ENCODE data around the gene TBXAS1. TPM values are rescaled to one million over a fixed set of nuclear protein-coding genes. Genes with fewer than 3 reads are reported as not detected.

Gene TBXAS1
- total RNA-seq, 1 donor from 2014 or later, result not detected

DNA sequence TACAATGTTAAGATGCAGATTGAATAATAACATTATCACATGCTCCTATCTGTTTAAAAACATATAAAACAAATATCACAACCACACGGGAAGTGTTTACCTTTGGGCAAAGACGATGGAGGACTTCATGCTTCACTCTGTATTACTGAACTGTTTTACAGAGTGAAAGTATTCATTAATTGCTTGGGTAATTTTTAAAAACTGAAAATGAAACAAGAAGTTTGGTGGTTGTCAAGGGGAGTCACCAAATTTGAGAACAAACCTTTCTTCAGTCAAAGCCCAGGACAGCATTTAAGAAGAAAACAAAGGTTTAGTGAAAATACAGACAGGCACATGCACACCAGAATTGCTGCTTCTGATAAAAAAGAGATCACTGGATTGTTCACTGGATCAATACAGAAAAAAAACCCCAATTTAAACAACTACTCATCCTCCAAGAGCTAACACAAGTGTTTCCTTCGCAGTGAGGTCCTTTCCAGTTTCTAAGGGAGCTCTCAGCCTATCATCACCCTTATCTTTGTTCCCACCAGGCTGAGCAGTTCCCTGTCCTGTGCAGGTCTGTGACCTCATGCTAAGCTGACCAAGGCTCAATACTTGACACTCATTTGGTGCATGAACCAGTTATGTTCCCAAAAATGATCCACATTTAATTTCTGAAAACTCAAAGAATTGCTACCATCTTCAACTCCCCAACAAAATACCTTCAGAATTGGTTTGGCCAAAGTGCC is 224.9 kb downstream of the TBXAS1 start:
- Mint-ChIP-seq H3K9me3 (ENCODE audit: unreplicated experiment) (no peaks in the 10 kb centered on the region), H3K27me3 (ENCODE audit: unreplicated experiment) (peaks cover 2% of the 10 kb centered on the region), H3K4me3 (ENCODE audit: unreplicated experiment) (no peak overlapping the region), H3K36me3 (ENCODE audit: unreplicated experiment) (no peaks in the 10 kb centered on the region), H3K4me1 (ENCODE audit: low read depth, unreplicated experiment) (no peaks in the 10 kb centered on the region), H3K27ac (ENCODE audit: unreplicated experiment) (no peak overlapping the region)
- DNase-seq, result no peak
- TF ChIP-seq, protein P1, sequence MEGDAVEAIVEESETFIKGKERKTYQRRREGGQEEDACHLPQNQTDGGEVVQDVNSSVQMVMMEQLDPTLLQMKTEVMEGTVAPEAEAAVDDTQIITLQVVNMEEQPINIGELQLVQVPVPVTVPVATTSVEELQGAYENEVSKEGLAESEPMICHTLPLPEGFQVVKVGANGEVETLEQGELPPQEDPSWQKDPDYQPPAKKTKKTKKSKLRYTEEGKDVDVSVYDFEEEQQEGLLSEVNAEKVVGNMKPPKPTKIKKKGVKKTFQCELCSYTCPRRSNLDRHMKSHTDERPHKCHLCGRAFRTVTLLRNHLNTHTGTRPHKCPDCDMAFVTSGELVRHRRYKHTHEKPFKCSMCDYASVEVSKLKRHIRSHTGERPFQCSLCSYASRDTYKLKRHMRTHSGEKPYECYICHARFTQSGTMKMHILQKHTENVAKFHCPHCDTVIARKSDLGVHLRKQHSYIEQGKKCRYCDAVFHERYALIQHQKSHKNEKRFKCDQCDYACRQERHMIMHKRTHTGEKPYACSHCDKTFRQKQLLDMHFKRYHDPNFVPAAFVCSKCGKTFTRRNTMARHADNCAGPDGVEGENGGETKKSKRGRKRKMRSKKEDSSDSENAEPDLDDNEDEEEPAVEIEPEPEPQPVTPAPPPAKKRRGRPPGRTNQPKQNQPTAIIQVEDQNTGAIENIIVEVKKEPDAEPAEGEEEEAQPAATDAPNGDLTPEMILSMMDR (IDR thresholded peaks at IDR 0.05; ENCODE audit: partially characterized antibody, unreplicated experiment), result no peak

DNA sequence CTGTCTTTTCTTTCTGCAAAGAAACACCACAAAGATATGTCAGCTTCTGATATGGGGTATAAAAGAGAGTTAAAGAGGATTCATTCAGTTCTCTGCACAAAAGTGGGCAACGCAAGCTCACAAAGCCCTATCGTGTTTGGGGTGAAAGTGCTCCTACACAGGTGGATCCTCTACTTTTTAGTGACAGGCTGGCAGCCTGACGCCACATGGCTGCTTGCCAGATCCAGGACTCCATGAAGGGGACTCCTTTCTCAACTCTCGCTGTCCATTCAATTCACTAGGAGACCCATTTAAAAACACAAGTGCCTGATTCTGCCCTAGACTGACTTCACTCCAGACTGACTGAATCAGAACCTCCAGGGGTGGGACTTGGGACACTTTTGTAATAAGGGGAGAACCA is 225.7 kb downstream of the TBXAS1 start:
- DNase-seq, result no peak
- H3K27me3 Mint-ChIP-seq (ENCODE audit: unreplicated experiment), result peaks cover 1% of the 10 kb centered on the region
- no peaks in the 10 kb centered on the region for H3K4me1 Mint-ChIP-seq (ENCODE audit: low read depth, unreplicated experiment)
- H3K27ac Mint-ChIP-seq (ENCODE audit: unreplicated experiment), result no peak overlapping the region
- no peak overlapping the region for H3K4me3 Mint-ChIP-seq (ENCODE audit: unreplicated experiment)
- H3K9me3 Mint-ChIP-seq (ENCODE audit: unreplicated experiment), result no peaks in the 10 kb centered on the region
- no peaks in the 10 kb centered on the region for H3K36me3 Mint-ChIP-seq (ENCODE audit: unreplicated experiment)
- TF ChIP-seq, protein P1 (IDR thresholded peaks at IDR 0.05; ENCODE audit: partially characterized antibody, unreplicated experiment), result no peak

DNA sequence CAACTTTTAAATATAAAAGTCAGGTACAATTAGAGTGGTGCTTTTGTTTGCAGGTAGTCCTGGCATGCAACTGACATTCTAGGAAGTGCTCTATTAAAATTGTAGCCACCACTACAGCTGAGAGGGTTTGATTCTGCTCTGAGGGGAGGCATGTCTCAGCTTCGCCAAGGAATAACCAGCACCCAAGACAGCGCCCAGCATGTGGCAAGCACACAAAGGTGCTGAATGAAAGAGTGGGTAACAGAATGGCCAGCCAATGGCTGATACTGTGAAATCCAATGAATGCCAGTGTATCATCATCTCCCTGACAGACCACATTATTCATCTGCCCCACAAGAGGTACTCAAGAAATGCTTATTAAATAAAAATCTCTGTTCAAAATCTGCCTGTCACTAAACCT is 226.8 kb downstream of the TBXAS1 start:
- H3K27ac Mint-ChIP-seq (ENCODE audit: unreplicated experiment), result no peak overlapping the region
- no peaks in the 10 kb centered on the region for H3K4me1 Mint-ChIP-seq (ENCODE audit: low read depth, unreplicated experiment)
- no peak for DNase-seq
- TF ChIP-seq, protein P1 (IDR thresholded peaks at IDR 0.05; ENCODE audit: partially characterized antibody, unreplicated experiment), result no peak
- H3K27me3 Mint-ChIP-seq (ENCODE audit: unreplicated experiment), result peaks cover 2% of the 10 kb centered on the region
- no peaks in the 10 kb centered on the region for H3K9me3 Mint-ChIP-seq (ENCODE audit: unreplicated experiment)
- H3K36me3 Mint-ChIP-seq (ENCODE audit: unreplicated experiment), result no peaks in the 10 kb centered on the region
- no peak overlapping the region for H3K4me3 Mint-ChIP-seq (ENCODE audit: unreplicated experiment)

DNA sequence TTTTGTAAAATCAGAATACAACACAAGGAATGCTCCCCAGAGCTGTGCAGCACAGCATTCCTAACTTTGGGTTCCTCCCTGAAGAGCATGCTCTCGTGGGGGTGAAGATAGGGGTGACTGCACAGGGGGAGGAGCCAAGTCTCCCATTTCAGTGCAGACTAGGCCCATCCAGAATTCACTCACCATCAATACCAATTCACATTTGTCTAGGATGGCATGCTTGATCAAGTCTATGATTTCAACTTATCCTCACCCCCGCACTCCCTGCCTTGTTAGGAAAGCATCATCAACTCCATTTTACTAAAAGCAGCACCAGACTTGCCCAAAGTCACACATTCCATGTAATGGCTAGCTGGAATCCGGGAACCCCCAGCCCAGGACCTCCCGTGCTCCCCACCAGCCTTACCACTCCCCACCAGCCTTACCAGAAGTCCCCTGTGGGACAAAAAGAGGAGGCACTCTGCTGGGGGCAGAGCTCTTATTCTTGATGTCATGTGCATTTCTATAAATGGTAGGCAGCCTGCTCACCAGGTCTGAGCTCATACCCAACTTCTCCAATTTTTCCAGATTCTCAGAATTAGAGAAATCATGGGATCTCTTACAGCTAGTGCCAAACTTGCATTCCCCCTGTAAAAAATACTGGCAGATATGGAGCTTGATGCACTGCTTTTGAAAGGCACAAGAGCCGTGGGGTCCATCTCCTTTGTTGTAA is 227.5 kb downstream of the TBXAS1 start:
- Mint-ChIP-seq H3K4me3 (ENCODE audit: unreplicated experiment) (no peak overlapping the region), H3K36me3 (ENCODE audit: unreplicated experiment) (no peaks in the 10 kb centered on the region), H3K9me3 (ENCODE audit: unreplicated experiment) (no peaks in the 10 kb centered on the region), H3K27me3 (ENCODE audit: unreplicated experiment) (peaks cover 5% of the 10 kb centered on the region), H3K27ac (ENCODE audit: unreplicated experiment) (no peak overlapping the region), H3K4me1 (ENCODE audit: low read depth, unreplicated experiment) (no peaks in the 10 kb centered on the region)
- DNase-seq, result no peak
- TF ChIP-seq, protein P1 (IDR thresholded peaks at IDR 0.05; ENCODE audit: partially characterized antibody, unreplicated experiment), result no peak

DNA sequence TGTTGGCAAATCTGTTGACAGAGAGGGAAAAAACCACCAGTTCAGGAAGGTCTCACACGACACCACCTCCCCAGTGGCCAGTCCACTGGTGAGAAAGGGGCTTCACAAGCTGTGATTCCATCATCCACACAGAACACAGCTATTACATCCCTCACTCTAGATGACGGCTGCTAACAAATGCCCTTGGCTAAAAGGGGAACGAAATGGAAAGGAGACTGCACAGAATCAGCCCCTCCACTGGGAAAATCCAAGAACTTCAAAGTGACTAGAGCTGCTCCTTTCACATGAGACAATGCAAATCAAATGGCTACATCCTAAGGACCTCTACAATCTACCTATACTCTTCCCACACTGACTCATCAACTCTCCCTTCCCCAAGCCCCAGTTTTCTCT is 228.1 kb downstream of the TBXAS1 start:
- Mint-ChIP-seq H3K4me1 (ENCODE audit: low read depth, unreplicated experiment) (no peaks in the 10 kb centered on the region), H3K4me3 (ENCODE audit: unreplicated experiment) (no peak overlapping the region), H3K9me3 (ENCODE audit: unreplicated experiment) (no peaks in the 10 kb centered on the region), H3K27me3 (ENCODE audit: unreplicated experiment) (peaks cover 5% of the 10 kb centered on the region), H3K27ac (ENCODE audit: unreplicated experiment) (no peak overlapping the region), H3K36me3 (ENCODE audit: unreplicated experiment) (no peaks in the 10 kb centered on the region)
- TF ChIP-seq, protein P1 (IDR thresholded peaks at IDR 0.05; ENCODE audit: partially characterized antibody, unreplicated experiment), result no peak
- DNase-seq, result no peak

Measured in glutamatergic neuron (in vitro differentiated cells).